Fibroblast of the aortic adventitia (primary cell): ENCODE results near the gene RFX6. TPM values are rescaled to one million over a fixed set of nuclear protein-coding genes. Genes with fewer than 3 reads are reported as not detected.

Experiments used
- DNase-seq: peaks from one replicate; pipeline ENCODE4 v3.0.0-alpha.2; 2010; ENCODE audit warnings: low read depth
- H3K4me3 ChIP-seq: 2 replicates; pipeline ENCODE4 v1.5.1; 2011; ENCODE audit warnings: low read depth, mild to moderate bottlenecking, control low read depth, low read length, moderate library complexity
- CTCF ChIP-seq: IDR thresholded peaks from 2 replicates; pipeline ENCODE4 v1.5.1; 2011; ENCODE audit warnings: mild to moderate bottlenecking, low read length, control low read depth, inconsistent platforms; ENCODE audit not compliant: insufficient read depth
- total RNA-seq: library from RNA; depleted of rRNA; stranded (reverse); fragments of >200 nt; gene quantifications from 2 replicates; pipeline ENCODE4 v1.2.3, GENCODE V29; 2012; ENCODE audit warnings: low replicate concordance

RFX6 gene
- total RNA-seq, 1 donor = not detected

GRCh38 chr6:116877743-116878142, 701 bp downstream of the RFX6 start:
- no peak for DNase-seq
- no peak for TF ChIP-seq CTCF
- H3K4me3 ChIP-seq = no peak overlapping the region

- peak; percentile 4 for DNase-seq
- no peak overlapping the region for H3K4me3 ChIP-seq
- TF ChIP-seq CTCF = no peak
Measured at GRCh38 chr6:116881236-116881635, 4.2 kb downstream of the RFX6 start.

- DNase-seq = peak; percentile 11
- no peak overlapping the region for H3K4me3 ChIP-seq
- TF ChIP-seq CTCF = no peak
Measured at GRCh38 chr6:116883005-116883404, 6.0 kb downstream of the RFX6 start.

GRCh38 chr6:116884530-116884929, 7.5 kb downstream of the RFX6 start:
- no peak for TF ChIP-seq CTCF
- DNase-seq = no peak
- H3K4me3 ChIP-seq = no peak overlapping the region

GRCh38 chr6:116887168-116887567, 10.1 kb downstream of the RFX6 start:
- no peak for TF ChIP-seq CTCF
- no peak overlapping the region for H3K4me3 ChIP-seq
- DNase-seq = no peak

- no peak for DNase-seq
- H3K4me3 ChIP-seq = no peak overlapping the region
- TF ChIP-seq CTCF = no peak
Measured at GRCh38 chr6:116887894-116888293, 10.9 kb downstream of the RFX6 start.

GRCh38 chr6:116888732-116889360, 11.8 kb downstream of the RFX6 start:
- no peak overlapping the region for H3K4me3 ChIP-seq
- TF ChIP-seq CTCF = no peak
- DNase-seq = no peak
